H1 (cell line): ENCODE data around the gene TRIM41.

ENCODE experiments used
- EGR1 ChIP-seq: IDR thresholded peaks from 2 replicates; pipeline ENCODE4 v1.6.1; 2011; ENCODE audit warnings: low read depth, low read length, borderline replicate concordance
- EP300 ChIP-seq, 2 experiments: IDR thresholded peaks; 1 replicate in 1 of 2; 2 replicates in 1 of 2; pipeline ENCODE4 v1.6.1; 2011 to 2012; ENCODE audit warnings: low read depth in 2 of 2, low read length in 2 of 2, mild to moderate bottlenecking in 2 of 2, borderline replicate concordance in 1 of 2, inconsistent platforms in 1 of 2, moderate library complexity in 1 of 2
- FOSL1 ChIP-seq: IDR thresholded peaks from 2 replicates; pipeline ENCODE4 v1.6.1; 2011; ENCODE audit warnings: mild to moderate bottlenecking, low read depth, low read length, moderate library complexity; ENCODE audit not compliant: insufficient read depth
- NANOG ChIP-seq: IDR thresholded peaks from 2 replicates; pipeline ENCODE4 v1.6.1; 2011; ENCODE audit warnings: low read length, low read depth, mild to moderate bottlenecking, inconsistent platforms; ENCODE audit not compliant: insufficient read depth, poor library complexity, severe bottlenecking
- POLR2A ChIP-seq, 2 experiments: IDR thresholded peaks; 1 replicate in 1 of 2; 2 replicates in 1 of 2; pipeline ENCODE4 v1.6.1; 2011; ENCODE audit warnings: low read depth in 2 of 2, low read length in 2 of 2, mild to moderate bottlenecking in 2 of 2; ENCODE audit errors: control extremely low read depth in 1 of 2
- POU5F1 ChIP-seq: IDR thresholded peaks from 2 replicates; pipeline ENCODE4 v1.6.1; 2011; ENCODE audit warnings: low read depth, mild to moderate bottlenecking, low read length, moderate library complexity
- RNF2 ChIP-seq: fragments of 200-900, 300-1000 bp; sonication (generic); IDR thresholded peaks from 2 replicates; pipeline ENCODE4 v1.7.1; 2016; ENCODE audit warnings: borderline replicate concordance, low read depth, mild to moderate bottlenecking, antibody characterized with exemption, low read length; ENCODE audit not compliant: poor library complexity, severe bottlenecking; ENCODE audit errors: missing control alignments
- SP2 ChIP-seq: IDR thresholded peaks from 2 replicates; pipeline ENCODE4 v1.6.1; 2012; ENCODE audit warnings: mild to moderate bottlenecking, low read length, inconsistent platforms
- SUZ12 ChIP-seq: fragments of 200-600 bp; sonication (generic); IDR thresholded peaks from 2 replicates; pipeline ENCODE4 v1.6.1; 2012; ENCODE audit warnings: mild to moderate bottlenecking, inconsistent platforms, low read length, moderate library complexity, mixed read lengths
- TF ChIP-seq, protein P1 (sequence below), 3 experiments: IDR thresholded peaks; 1 replicate in 2 of 3; 2 replicates in 1 of 3; pipeline versions ENCODE4 v1.5.1 to v1.6.1; 2011; ENCODE audit warnings: low read length in 3 of 3, mild to moderate bottlenecking in 3 of 3, inconsistent platforms in 2 of 3, low read depth in 1 of 3, moderate library complexity in 1 of 3; ENCODE audit not compliant: insufficient read depth in 1 of 3; ENCODE audit errors: control extremely low read depth in 1 of 3

- TF ChIP-seq, protein P1, sequence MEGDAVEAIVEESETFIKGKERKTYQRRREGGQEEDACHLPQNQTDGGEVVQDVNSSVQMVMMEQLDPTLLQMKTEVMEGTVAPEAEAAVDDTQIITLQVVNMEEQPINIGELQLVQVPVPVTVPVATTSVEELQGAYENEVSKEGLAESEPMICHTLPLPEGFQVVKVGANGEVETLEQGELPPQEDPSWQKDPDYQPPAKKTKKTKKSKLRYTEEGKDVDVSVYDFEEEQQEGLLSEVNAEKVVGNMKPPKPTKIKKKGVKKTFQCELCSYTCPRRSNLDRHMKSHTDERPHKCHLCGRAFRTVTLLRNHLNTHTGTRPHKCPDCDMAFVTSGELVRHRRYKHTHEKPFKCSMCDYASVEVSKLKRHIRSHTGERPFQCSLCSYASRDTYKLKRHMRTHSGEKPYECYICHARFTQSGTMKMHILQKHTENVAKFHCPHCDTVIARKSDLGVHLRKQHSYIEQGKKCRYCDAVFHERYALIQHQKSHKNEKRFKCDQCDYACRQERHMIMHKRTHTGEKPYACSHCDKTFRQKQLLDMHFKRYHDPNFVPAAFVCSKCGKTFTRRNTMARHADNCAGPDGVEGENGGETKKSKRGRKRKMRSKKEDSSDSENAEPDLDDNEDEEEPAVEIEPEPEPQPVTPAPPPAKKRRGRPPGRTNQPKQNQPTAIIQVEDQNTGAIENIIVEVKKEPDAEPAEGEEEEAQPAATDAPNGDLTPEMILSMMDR (IDR thresholded peaks at IDR 0.05; ENCODE audit: control extremely low read depth in 1 of 3, insufficient read depth in 1 of 3, low read depth in 1 of 3, low read length in 3 of 3), result no peak
- no peak for TF ChIP-seq FOSL1
- no peak for TF ChIP-seq NANOG
- no peak for TF ChIP-seq POLR2A (IDR thresholded peaks at IDR 0.05; ENCODE audit: control extremely low read depth in 1 of 2, low read depth in 2 of 2, low read length in 2 of 2)
- TF ChIP-seq SUZ12, result no peak
- TF ChIP-seq POU5F1, result no peak
- TF ChIP-seq EGR1, result no peak
- TF ChIP-seq EP300 (IDR thresholded peaks at IDR 0.05; ENCODE audit: borderline replicate concordance in 1 of 2, low read depth in 2 of 2, low read length in 2 of 2), result no peak
- TF ChIP-seq RNF2, result no peak
- TF ChIP-seq SP2, result no peak
Observed at GRCh38 chr5:181187500-181188213, 35.4 kb upstream of the TRIM41 start.
